Sigmoid colon (tissue), 4 donors: ENCODE data around the gene BBX.

Experiments
- POLR2A ChIP-seq, 2 donors: fragments of 450-650 bp; IDR thresholded peaks; one replicate each; pipeline ENCODE4 v1.6.1; 2016; ENCODE audit warnings: antibody characterized with exemption in 2 of 2, mild to moderate bottlenecking in 2 of 2, moderate library complexity in 2 of 2
- POLR2AphosphoS5 ChIP-seq, 4 donors: sonication (generic); formaldehyde crosslinking; IDR thresholded peaks; one replicate each; pipeline ENCODE4 v1.6.1; 2017; ENCODE audit warnings: antibody characterized with exemption in 4 of 4
- TF ChIP-seq, protein P1 (sequence below), 4 experiments: fragments of 450-650 bp in 3 of 4; fragments of 200-600 bp in 1 of 4; IDR thresholded peaks; one replicate each; pipeline ENCODE4 v1.5.1; 2016 to 2019; ENCODE audit warnings: antibody characterized with exemption in 4 of 4, mild to moderate bottlenecking in 3 of 4, moderate library complexity in 2 of 4

DNA sequence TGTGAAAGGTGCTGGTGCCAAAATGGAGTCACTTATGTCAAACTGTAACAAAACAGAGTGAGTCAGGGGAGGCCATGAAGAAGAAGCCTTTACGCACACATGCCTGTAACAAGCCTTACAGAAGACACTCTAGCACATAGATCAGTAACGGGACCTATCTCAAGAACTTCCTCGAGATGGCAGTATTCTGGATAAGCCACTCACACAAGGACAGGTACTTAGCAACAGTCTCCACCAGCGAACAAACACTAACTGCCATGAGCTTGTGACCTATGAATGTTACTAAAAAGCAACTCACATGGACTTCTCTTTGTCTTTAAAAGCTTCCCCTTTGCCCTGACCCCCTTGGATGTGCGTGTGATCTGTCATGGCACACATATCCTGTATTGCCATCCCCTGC lies 332.9 kb downstream of the BBX start:
- TF ChIP-seq, protein P1, sequence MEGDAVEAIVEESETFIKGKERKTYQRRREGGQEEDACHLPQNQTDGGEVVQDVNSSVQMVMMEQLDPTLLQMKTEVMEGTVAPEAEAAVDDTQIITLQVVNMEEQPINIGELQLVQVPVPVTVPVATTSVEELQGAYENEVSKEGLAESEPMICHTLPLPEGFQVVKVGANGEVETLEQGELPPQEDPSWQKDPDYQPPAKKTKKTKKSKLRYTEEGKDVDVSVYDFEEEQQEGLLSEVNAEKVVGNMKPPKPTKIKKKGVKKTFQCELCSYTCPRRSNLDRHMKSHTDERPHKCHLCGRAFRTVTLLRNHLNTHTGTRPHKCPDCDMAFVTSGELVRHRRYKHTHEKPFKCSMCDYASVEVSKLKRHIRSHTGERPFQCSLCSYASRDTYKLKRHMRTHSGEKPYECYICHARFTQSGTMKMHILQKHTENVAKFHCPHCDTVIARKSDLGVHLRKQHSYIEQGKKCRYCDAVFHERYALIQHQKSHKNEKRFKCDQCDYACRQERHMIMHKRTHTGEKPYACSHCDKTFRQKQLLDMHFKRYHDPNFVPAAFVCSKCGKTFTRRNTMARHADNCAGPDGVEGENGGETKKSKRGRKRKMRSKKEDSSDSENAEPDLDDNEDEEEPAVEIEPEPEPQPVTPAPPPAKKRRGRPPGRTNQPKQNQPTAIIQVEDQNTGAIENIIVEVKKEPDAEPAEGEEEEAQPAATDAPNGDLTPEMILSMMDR (IDR thresholded peaks at IDR 0.05) = no peak
- TF ChIP-seq POLR2AphosphoS5 (IDR thresholded peaks at IDR 0.05) (no peak), POLR2A (IDR thresholded peaks at IDR 0.05) (no peak)
